GM11168 (cell line): ENCODE data around the gene CNOT9.

ENCODE experiments used
- in situ Hi-C: fragments of 300-500 bp; cut with MboI; formaldehyde crosslinking; loops from one replicate; pipeline ENCODE4 v1.12.0; 2022; ENCODE audit warnings: low sequenced_read_pairs; ENCODE audit not compliant: unreplicated experiment

CNOT9 gene

GRCh38 chr2:218577482-218578220 is 9.0 kb downstream of the CNOT9 start:
- in situ Hi-C loops: no loop called here

GRCh38 chr2:218578272-218578877 is 9.7 kb downstream of the CNOT9 start:
- in situ Hi-C loops: no loop called here

GRCh38 chr2:218582076-218582475 is 13.4 kb downstream of the CNOT9 start:
- in situ Hi-C loops: no loop called here

DNA sequence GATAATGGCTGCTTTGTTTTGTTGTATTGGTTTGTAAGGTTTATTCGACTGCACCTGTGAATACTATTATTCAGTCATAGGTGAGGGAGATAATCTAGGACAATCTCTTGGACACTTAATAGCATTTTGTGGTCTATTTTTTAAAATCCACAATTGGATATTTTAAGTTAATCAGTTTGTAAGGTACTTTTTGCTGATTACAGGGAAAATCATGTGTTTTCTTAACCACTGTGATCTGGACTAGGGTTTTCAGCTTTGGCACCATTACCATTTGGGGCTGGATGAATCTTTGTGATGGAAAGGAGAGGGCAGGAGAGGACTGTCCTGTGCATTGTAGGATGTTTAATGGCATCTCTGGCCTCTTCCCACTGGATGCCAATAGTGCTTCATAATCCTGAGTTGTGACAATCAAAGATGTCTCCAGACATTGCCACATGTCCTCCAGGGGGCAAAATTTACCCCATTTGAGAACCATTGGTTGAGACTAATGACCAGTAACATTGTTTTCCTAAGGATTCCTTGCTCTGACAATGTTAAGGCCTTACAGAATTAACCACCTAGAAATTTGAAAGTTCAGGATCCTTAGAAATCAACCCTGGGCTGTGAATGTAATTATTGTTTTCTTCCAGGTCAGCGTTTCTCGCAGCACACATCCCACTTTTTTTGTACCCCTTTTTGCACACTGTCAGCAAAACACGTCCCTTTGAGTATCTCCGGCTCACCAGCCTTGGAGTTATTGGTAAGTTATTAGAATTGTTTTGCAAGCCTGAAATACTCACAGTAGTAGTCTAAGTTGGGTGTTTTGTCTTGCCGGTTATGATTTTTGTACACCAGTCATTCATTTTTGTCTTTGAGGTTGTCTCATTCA is 15.6 kb downstream of the CNOT9 start:
- in situ Hi-C loops: no loop called here

DNA sequence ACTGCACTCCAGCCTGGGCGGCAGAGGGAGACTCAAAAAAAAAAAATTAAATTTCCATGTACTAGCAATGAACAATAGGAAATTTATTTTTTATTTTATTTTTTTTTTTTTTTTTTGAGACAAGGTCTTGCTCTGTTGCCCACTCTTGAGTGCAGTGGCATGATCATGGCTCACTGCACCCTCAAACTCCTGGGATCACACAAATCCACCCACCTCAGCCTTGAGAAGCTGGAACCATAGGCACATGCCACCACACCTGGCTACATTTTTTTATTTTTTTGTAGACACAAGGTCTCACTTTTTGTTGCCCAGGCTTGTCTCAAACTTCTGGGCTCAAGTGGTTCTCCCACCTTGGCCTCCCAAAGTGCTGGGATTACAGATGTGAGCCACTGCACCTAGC is 16.9 kb downstream of the CNOT9 start:
- in situ Hi-C loops: no loop called here

- in situ Hi-C loops: no loop called here
Measured at GRCh38 chr2:218605432-218605831, 36.8 kb downstream of the CNOT9 start.

GRCh38 chr2:218607436-218608115 is 38.9 kb downstream of the CNOT9 start, which contains the start of gene PLCD4:
PLCD4 (plus strand) TSS chr2:218607899; CDS start chr2:218615740, 7,841 bp downstream.
- in situ Hi-C loops: no loop called here

- in situ Hi-C loops: no loop called here
Measured at GRCh38 chr2:218615868-218616315, 47.3 kb downstream of the CNOT9 start.

- in situ Hi-C loops: no loop called here
Measured at GRCh38 chr2:218618102-218618860, 49.6 kb downstream of the CNOT9 start.

DNA sequence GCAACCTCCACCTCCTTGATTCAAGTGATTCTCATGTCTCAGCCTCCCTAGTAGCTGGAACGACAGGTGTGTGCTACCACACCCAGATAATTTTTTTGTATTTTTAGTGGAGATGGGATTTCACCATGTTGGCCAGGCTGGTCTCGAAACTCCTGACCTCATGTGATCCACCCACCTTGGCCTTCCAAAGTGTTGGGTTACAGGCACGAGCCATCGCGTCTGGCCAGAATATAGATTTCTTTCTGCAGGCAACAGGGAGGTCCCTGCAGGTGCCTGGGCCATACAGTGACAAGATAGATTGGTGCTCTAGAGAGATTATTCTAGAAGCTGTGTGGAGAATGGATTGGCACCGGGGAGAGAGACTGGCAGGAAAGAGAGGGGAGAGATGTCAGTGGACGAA is 52.4 kb downstream of the CNOT9 start:
- in situ Hi-C loops: no loop called here

- in situ Hi-C loops: no loop called here
Measured at GRCh38 chr2:218622606-218623365, 54.1 kb downstream of the CNOT9 start.

DNA sequence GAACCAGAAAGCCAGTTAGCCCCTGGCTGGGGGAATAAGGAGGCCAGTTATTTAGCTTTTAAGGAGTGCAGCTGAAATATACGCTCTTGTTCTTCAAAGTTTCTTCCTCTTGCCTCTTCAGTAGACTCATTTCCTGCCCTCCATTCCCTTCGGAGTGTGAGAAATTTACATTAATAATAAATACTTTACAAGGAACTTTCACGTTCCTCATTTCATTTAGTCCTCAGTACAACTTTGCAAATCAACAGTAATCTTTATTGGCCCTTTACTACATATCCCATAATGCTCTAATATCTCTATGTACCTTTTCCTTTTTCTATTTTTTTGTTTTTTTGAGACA is 54.7 kb downstream of the CNOT9 start:
- in situ Hi-C loops: no loop called here

- in situ Hi-C loops: no loop called here
Measured at GRCh38 chr2:218626369-218626768, 57.7 kb downstream of the CNOT9 start.

DNA sequence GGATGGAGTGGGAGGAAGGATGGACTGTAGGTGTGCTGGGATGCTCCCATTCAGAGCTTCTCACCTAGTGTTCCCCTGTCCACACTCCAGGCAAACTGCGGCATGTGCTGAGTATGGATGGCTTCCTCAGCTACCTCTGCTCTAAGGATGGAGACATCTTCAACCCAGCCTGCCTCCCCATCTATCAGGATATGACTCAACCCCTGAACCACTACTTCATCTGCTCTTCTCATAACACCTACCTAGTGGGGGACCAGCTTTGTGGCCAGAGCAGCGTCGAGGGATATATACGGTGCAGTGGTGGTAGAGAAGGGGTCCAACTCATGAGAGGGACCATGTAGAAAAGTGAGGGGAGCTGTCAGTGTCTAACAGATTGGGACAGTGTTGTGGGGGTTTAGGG is 59.3 kb downstream of the CNOT9 start:
- in situ Hi-C loops: no loop called here

GRCh38 chr2:218631837-218632236 is 63.2 kb downstream of the CNOT9 start:
- in situ Hi-C loops: no loop called here

DNA sequence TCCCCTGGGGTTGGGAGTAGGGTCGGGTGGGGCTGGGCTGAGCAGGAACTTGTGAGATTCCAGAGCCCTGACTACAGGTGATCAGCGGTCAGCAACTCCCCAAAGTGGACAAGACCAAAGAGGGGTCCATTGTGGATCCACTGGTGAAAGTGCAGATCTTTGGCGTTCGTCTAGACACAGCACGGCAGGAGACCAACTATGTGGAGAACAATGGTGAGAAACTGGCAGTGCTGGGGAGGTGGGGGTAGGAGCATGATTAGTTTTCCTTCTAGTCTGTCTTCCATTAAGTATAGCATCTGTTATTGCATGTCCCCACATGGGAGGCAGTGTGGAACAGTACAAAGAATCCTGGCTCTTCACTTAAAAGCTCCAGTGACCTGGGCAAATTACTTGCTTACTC is 67.1 kb downstream of the CNOT9 start:
- in situ Hi-C loops: no loop called here

DNA sequence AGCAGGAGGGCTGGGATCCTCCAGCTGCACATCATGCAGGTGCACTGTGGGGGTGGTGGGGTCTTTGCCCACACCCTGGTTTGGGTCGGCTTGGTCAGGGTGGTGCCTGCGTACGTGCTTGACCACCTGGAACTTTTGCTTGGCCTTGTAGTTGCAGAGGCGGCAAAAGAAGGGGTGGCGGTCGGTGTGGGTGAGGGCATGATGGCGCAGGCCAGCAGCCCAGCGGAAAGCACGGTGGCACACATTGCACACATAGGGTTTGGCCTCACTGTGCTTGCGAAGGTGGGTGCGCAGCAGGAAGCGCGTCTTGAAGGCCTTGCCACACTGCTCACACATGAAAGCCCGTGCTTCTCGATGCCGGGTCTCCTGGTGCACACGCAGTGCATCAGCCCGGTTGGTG is 69.7 kb downstream of the CNOT9 start:
- in situ Hi-C loops: no loop called here

DNA sequence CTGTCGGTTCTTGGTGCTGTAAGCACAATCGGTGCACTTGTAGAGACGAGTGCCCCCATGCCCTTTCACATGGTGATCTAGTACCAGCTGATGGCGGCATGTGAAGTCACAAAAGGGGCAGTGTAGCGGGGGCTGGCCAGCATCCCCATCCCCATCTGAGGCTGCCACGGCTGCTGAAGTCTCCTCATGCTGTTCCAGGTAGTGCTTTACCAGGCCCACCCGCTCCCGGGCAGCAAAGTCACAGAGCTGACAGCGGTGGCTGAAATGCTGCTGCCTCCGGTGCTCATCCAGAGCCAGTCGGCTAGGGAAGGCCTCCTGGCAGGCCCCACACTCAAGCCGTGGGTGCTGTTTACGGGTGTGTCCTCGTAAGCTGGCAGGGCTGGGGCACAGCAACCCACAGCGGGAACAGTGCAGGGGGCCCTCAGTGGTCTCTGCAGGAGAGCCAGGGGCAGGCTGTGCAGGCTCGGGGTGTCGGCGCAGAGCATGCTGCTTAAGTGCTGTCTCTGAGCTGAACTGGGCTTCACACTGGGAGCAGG is 73.5 kb downstream of the CNOT9 start:
- in situ Hi-C loops: no loop called here

- in situ Hi-C loops: no loop called here
Measured at GRCh38 chr2:218642786-218643185, 74.1 kb downstream of the CNOT9 start.
